K562 (cell line): ENCODE data around the gene LGR6. TPM values are rescaled to one million over a fixed set of nuclear protein-coding genes. Genes with fewer than 3 reads are reported as not detected.
A peak's percentile ranks its signal among the peaks of the same experiment; 100 is the strongest.

Experiments
- EP400 ChIP-seq: fragments of 450-650 bp; IDR thresholded peaks from 2 replicates; pipeline ENCODE4 v1.6.1; 2017; ENCODE audit warnings: antibody characterized with exemption, mild to moderate bottlenecking, moderate library complexity
- ETV1 ChIP-seq: fragments of 450-650 bp; conservative IDR thresholded peaks from 2 replicates; pipeline ENCODE4 v1.6.1; 2016; ENCODE audit warnings: missing genetic modification characterization, control low read depth, low read depth, missing compliant biosample characterization
- FOXK1 ChIP-seq: sonication (generic); formaldehyde crosslinking; IDR thresholded peaks from 2 replicates; pipeline ENCODE4 v1.8.0; 2022; ENCODE audit warnings: missing genetic modification reagents, mild to moderate bottlenecking, borderline replicate concordance
- HSF4 ChIP-seq: fragments of 250-450 bp; sonication (Bioruptor Pico); IDR thresholded peaks from 2 replicates; pipeline ENCODE4 v2.1.2; 2022; ENCODE audit warnings: mild to moderate bottlenecking, moderate library complexity, borderline replicate concordance
- IFI16 ChIP-seq: fragments of 250-450 bp; sonication (Bioruptor Pico); IDR thresholded peaks from 2 replicates; pipeline ENCODE4 v2.1.2; 2022; ENCODE audit warnings: mild to moderate bottlenecking, inconsistent platforms
- KLF10 ChIP-seq: fragments of 250-450 bp; sonication (Bioruptor Pico); IDR thresholded peaks from 2 replicates; pipeline ENCODE4 v1.6.1; 2021; ENCODE audit warnings: matching md5 sums
- NBN ChIP-seq: fragments of 450-650 bp; IDR thresholded peaks from 2 replicates; pipeline ENCODE4 v1.6.1; 2016; ENCODE audit warnings: low read depth, mild to moderate bottlenecking
- NFRKB ChIP-seq: fragments of 450-650 bp; IDR thresholded peaks from 2 replicates; pipeline ENCODE4 v1.6.1; 2016; ENCODE audit warnings: low read depth
- NR4A1 ChIP-seq, 2 experiments: fragments of 250-450 bp in 1 of 2; fragments of 450-650 bp in 1 of 2; sonication (Bioruptor Pico) in 1 of 2; IDR thresholded peaks; 2 replicates each; pipeline versions ENCODE4 v1.4.0 to v1.6.1; 2016 to 2020; ENCODE audit warnings: mild to moderate bottlenecking in 2 of 2, missing compliant biosample characterization in 1 of 2, missing genetic modification characterization in 1 of 2, moderate library complexity in 1 of 2
- PURB ChIP-seq: sonication (generic); formaldehyde crosslinking; IDR thresholded peaks from 2 replicates; pipeline ENCODE4 v1.9.0; 2021; ENCODE audit warnings: low read depth, mild to moderate bottlenecking, missing genetic modification reagents
- SIN3A ChIP-seq, 2 experiments: fragments of 150-350 bp in 1 of 2; IDR thresholded peaks; 2 replicates each; pipeline ENCODE4 v1.6.1; 2011 to 2016; ENCODE audit warnings: borderline replicate concordance in 2 of 2, low read depth in 2 of 2, low read length in 2 of 2, mild to moderate bottlenecking in 2 of 2, moderate library complexity in 2 of 2; ENCODE audit not compliant: control insufficient read depth in 1 of 2
- SRSF3 ChIP-seq: fragments of 200-400 bp; formaldehyde crosslinking; IDR thresholded peaks from 2 replicates; pipeline ENCODE4 v1.6.1; 2016; ENCODE audit warnings: mild to moderate bottlenecking, low read length, moderate library complexity; ENCODE audit not compliant: insufficient read depth
- TEAD1 ChIP-seq, 2 experiments: fragments of 450-650 bp in 1 of 2; sonication (generic) in 1 of 2; formaldehyde crosslinking; IDR thresholded peaks; 2 replicates each; pipeline versions ENCODE4 v1.4.0 to v1.8.0; 2020 to 2022; ENCODE audit warnings: mild to moderate bottlenecking in 2 of 2, missing genetic modification reagents in 1 of 2
- U2AF1 ChIP-seq: fragments of 200-400 bp; formaldehyde crosslinking; optimal IDR thresholded peaks from 2 replicates; pipeline ENCODE3; 2017; ENCODE audit warnings: mild to moderate bottlenecking, low read depth, low read length, moderate library complexity
- ZC3H8 ChIP-seq: fragments of 450-650 bp; IDR thresholded peaks from 2 replicates; pipeline ENCODE4 v1.6.1; 2017
- ZNF436 ChIP-seq: fragments of 250-450, 450-650 bp; sonication (Bioruptor Pico); formaldehyde crosslinking; IDR thresholded peaks from 2 replicates; pipeline ENCODE4 v1.7.0; 2020; ENCODE audit warnings: mild to moderate bottlenecking
- ZNF551 ChIP-seq: fragments of 250-450 bp; sonication (Bioruptor Pico); IDR thresholded peaks from 2 replicates; pipeline ENCODE4 v1.5.0; 2021; ENCODE audit warnings: mild to moderate bottlenecking, moderate library complexity
- ZNF75A ChIP-seq: fragments of 450-650 bp; formaldehyde crosslinking; IDR thresholded peaks from 2 replicates; pipeline ENCODE4 v1.4.0; 2020; ENCODE audit warnings: mild to moderate bottlenecking
- polyA plus RNA-seq, 8 experiments: library from polyadenylated mRNA; depleted of rRNA in 4 of 8; stranded (reverse) in 5 of 8; unstranded in 3 of 8; fragments of >200 nt; fragmentation: Nextera tagmentation in 2 of 8; fragmentation: Illumina TruSeq in 1 of 8; extraction: Ambion mirVana in 2 of 8; extraction: Trizol in 1 of 8; gene quantifications; 2 replicates each; pipeline versions ENCODE4 v1.2.1 to v1.2.3, GENCODE V29; 2011 to 2014; ENCODE audit warnings: inconsistent platforms in 1 of 8, missing spikeins in 1 of 8
- total RNA-seq, 7 experiments: library from RNA; depleted of rRNA in 6 of 7; stranded (reverse); fragments of >200 nt in 6 of 7; fragmentation: Illumina TruSeq in 2 of 7; extraction: Trizol in 2 of 7; gene quantifications; 2 replicates each; pipeline versions ENCODE4 v1.2.1 to v1.2.3, GENCODE V29; 2011 to 2021; ENCODE audit warnings: low replicate concordance in 1 of 7
- TF ChIP-seq, protein P1 (sequence below): sonication (generic); formaldehyde crosslinking; IDR thresholded peaks from 2 replicates; pipeline ENCODE4 v1.8.1; 2023; ENCODE audit warnings: mild to moderate bottlenecking, missing genetic modification reagents
- TF ChIP-seq, protein P2 (sequence below): sonication (generic); formaldehyde crosslinking; IDR thresholded peaks from 2 replicates; pipeline ENCODE4 v1.8.0; 2022; ENCODE audit warnings: mild to moderate bottlenecking, missing genetic modification reagents

LGR6 gene
- total and polyA plus RNA-seq, 9 of the 15 experiments (the other 6 are each of a cell fraction or from before 2014, with no cell fraction given), result 0.01 to 0.54 (median 0.17) TPM; not detected in 1

- no peak; the same call in none of the 2 replicates for TF ChIP-seq NR4A1 (CRISPR knock-in tag; IDR thresholded peaks at IDR 0.05)
- peak; percentile 83; the same call in 1 of the 2 replicates for TF ChIP-seq NR4A1 (tag; IDR thresholded peaks at IDR 0.05)
- TF ChIP-seq NBN, result peak; percentile 78
- TF ChIP-seq, protein P1, sequence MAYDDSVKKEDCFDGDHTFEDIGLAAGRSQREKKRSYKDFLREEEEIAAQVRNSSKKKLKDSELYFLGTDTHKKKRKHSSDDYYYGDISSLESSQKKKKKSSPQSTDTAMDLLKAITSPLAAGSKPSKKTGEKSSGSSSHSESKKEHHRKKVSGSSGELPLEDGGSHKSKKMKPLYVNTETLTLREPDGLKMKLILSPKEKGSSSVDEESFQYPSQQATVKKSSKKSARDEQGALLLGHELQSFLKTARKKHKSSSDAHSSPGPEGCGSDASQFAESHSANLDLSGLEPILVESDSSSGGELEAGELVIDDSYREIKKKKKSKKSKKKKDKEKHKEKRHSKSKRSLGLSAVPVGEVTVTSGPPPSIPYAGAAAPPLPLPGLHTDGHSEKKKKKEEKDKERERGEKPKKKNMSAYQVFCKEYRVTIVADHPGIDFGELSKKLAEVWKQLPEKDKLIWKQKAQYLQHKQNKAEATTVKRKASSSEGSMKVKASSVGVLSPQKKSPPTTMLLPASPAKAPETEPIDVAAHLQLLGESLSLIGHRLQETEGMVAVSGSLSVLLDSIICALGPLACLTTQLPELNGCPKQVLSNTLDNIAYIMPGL (CRISPR knock-in tag), result no peak
- TF ChIP-seq, protein P2, sequence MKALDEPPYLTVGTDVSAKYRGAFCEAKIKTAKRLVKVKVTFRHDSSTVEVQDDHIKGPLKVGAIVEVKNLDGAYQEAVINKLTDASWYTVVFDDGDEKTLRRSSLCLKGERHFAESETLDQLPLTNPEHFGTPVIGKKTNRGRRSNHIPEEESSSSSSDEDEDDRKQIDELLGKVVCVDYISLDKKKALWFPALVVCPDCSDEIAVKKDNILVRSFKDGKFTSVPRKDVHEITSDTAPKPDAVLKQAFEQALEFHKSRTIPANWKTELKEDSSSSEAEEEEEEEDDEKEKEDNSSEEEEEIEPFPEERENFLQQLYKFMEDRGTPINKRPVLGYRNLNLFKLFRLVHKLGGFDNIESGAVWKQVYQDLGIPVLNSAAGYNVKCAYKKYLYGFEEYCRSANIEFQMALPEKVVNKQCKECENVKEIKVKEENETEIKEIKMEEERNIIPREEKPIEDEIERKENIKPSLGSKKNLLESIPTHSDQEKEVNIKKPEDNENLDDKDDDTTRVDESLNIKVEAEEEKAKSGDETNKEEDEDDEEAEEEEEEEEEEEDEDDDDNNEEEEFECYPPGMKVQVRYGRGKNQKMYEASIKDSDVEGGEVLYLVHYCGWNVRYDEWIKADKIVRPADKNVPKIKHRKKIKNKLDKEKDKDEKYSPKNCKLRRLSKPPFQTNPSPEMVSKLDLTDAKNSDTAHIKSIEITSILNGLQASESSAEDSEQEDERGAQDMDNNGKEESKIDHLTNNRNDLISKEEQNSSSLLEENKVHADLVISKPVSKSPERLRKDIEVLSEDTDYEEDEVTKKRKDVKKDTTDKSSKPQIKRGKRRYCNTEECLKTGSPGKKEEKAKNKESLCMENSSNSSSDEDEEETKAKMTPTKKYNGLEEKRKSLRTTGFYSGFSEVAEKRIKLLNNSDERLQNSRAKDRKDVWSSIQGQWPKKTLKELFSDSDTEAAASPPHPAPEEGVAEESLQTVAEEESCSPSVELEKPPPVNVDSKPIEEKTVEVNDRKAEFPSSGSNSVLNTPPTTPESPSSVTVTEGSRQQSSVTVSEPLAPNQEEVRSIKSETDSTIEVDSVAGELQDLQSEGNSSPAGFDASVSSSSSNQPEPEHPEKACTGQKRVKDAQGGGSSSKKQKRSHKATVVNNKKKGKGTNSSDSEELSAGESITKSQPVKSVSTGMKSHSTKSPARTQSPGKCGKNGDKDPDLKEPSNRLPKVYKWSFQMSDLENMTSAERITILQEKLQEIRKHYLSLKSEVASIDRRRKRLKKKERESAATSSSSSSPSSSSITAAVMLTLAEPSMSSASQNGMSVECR (CRISPR knock-in tag), result peak; percentile 71
- 0 out of 2 replicates have a peak, but pooled peaks have one; percentile 68 for TF ChIP-seq ZC3H8
- TF ChIP-seq U2AF1, result no peak
- peak in 1 of 2 experiments; percentile 43; a peak in 1 of 4 replicates for TF ChIP-seq SIN3A (IDR thresholded peaks at IDR 0.05; ENCODE audit: borderline replicate concordance in 2 of 2, control insufficient read depth in 1 of 2, low read depth in 2 of 2, low read length in 2 of 2)
- no peak for TF ChIP-seq FOXK1 (CRISPR knock-in tag)
- TF ChIP-seq NFRKB, result peak; percentile 97
- TF ChIP-seq PURB (CRISPR knock-in tag), result no peak
- 0 out of 4 replicates have a peak, but pooled peaks of 1 of the 2 experiments have one; percentile 76 for TF ChIP-seq TEAD1 (CRISPR knock-in tag; IDR thresholded peaks at IDR 0.05)
- TF ChIP-seq ETV1 (tag), result peak; percentile 85
- TF ChIP-seq HSF4 (CRISPR knock-in tag), result no peak
- TF ChIP-seq KLF10 (CRISPR knock-in tag), result no peak
- peak; percentile 84 for TF ChIP-seq EP400
- no peak for TF ChIP-seq ZNF75A
- no peak for TF ChIP-seq IFI16 (CRISPR knock-in tag)
- TF ChIP-seq ZNF436 (CRISPR knock-in tag), result no peak
- no peak for TF ChIP-seq ZNF551
- TF ChIP-seq SRSF3, result no peak; the same call in 1 of the 2 replicates
These were observed 33.8 kb upstream of the LGR6 start (continued) for GRCh38 chr1:202159534-202160371.
